Gastroesophageal sphincter (tissue), 4 donors: ENCODE measurements around the gene CCDC106. TPM values are rescaled to one million over a fixed set of nuclear protein-coding genes. Genes with fewer than 3 reads are reported as not detected.

Source experiments
- ATAC-seq: fragments of 150-250 bp; one replicate; pipeline ENCODE4 v1.9.1; 2016; ENCODE audit warnings: mild to moderate bottlenecking, moderate library complexity
- H3K27ac ChIP-seq, 4 donors: fragments of 200-600 bp; sonication (generic) in 3 of 4; 1 replicate in 3 of 4; 2 replicates in 1 of 4; pipeline ENCODE4 v1.5.1; 2016 to 2019
- H3K27me3 ChIP-seq: fragments of 200-600 bp; sonication (generic); one replicate; pipeline ENCODE4 v1.5.1; 2019
- H3K36me3 ChIP-seq, 2 donors: fragments of 200-600 bp; sonication (generic); one replicate each; pipeline ENCODE4 v1.5.1; 2019; ENCODE audit warnings: control low read depth in 1 of 2
- H3K4me1 ChIP-seq, 3 donors: fragments of 200-600 bp; sonication (generic); 1 replicate in 2 of 3; 2 replicates in 1 of 3; pipeline ENCODE4 v1.5.1; 2016 to 2019; ENCODE audit warnings: control low read depth in 2 of 3
- H3K4me3 ChIP-seq, 2 donors: fragments of 200-600 bp; sonication (generic); one replicate each; pipeline ENCODE4 v1.5.1; 2019; ENCODE audit warnings: mild to moderate bottlenecking in 1 of 2, moderate library complexity in 1 of 2
- H3K9me3 ChIP-seq, 3 donors: fragments of 200-600 bp; sonication (generic); one replicate each; pipeline ENCODE4 v1.5.1; 2017 to 2019; ENCODE audit warnings: control low read depth in 2 of 3
- EP300 ChIP-seq: sonication (generic); formaldehyde crosslinking; IDR thresholded peaks from one replicate; pipeline ENCODE4 v1.6.1; 2017; ENCODE audit warnings: antibody characterized with exemption, mild to moderate bottlenecking
- POLR2A ChIP-seq, 2 donors: fragments of 450-650 bp; IDR thresholded peaks; one replicate each; pipeline ENCODE4 v1.6.1; 2017; ENCODE audit warnings: antibody characterized with exemption in 2 of 2, mild to moderate bottlenecking in 2 of 2, moderate library complexity in 1 of 2
- POLR2AphosphoS5 ChIP-seq: sonication (generic); formaldehyde crosslinking; IDR thresholded peaks from one replicate; pipeline ENCODE4 v1.6.1; 2017; ENCODE audit warnings: antibody characterized with exemption
- WGBS, 2 donors: methylation state at CpG; one replicate each; pipeline ENCODE4 v1.1.5; 2018; ENCODE audit warnings: low coverage in 1 of 2; 5-methylcytosine and 5-hydroxymethylcytosine counted together
- total RNA-seq, 4 donors: library from RNA; depleted of rRNA; stranded (reverse); fragments of >200 nt; gene quantifications; one replicate each; pipeline ENCODE4 v1.1.0, GENCODE V29; 2016
- TF ChIP-seq, protein P1 (sequence below), 4 experiments: fragments of 200-600 bp in 2 of 4; fragments of 450-650 bp in 2 of 4; sonication (generic) in 1 of 4; IDR thresholded peaks; one replicate each; pipeline ENCODE4 v1.5.1; 2017 to 2019; ENCODE audit warnings: antibody characterized with exemption in 4 of 4, mild to moderate bottlenecking in 2 of 4, moderate library complexity in 2 of 4

Gene CCDC106
- total RNA-seq, 4 donors from 2014 or later, result 11.4 to 28.5 (median 15.5) TPM

DNA sequence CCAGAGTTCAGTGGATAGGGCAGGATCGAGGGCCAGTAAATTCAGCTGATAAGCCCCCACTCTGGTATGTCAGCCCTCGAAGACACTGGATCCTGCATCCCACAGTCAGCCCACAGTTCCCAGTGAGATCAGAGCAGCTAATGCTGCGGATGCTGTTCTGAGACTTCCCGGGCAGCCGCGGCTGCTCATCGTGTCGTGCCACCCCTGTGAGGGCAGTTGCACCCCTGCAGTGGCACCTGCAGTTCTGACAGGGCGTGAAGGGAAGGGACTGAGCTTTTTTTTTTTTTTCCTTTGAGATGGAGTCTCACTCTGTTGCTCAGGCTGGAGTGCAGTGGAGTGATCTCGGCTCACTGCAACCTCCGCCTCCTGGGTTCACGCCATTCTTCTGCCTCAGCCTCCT lies 19.5 kb downstream of the CCDC106 start:
- WGBS, 2 donors, result 100% methylated on average over 1 of the region's 12 CpGs; no CpG with 5 or more reads in 1 of the 2 donors
- no peak for ATAC-seq
- Histone ChIP-seq H3K27ac (no peak overlapping the region), H3K4me1 (peaks cover 0 to 26% (median 0%) of the 10 kb centered on the region in 3 donors), H3K4me3 (no peak overlapping the region), H3K36me3 (peaks cover 0 to 95% of the 10 kb centered on the region in 2 donors), H3K27me3 (no peaks in the 10 kb centered on the region), H3K9me3 (no peaks in the 10 kb centered on the region)
- TF ChIP-seq, protein P1, sequence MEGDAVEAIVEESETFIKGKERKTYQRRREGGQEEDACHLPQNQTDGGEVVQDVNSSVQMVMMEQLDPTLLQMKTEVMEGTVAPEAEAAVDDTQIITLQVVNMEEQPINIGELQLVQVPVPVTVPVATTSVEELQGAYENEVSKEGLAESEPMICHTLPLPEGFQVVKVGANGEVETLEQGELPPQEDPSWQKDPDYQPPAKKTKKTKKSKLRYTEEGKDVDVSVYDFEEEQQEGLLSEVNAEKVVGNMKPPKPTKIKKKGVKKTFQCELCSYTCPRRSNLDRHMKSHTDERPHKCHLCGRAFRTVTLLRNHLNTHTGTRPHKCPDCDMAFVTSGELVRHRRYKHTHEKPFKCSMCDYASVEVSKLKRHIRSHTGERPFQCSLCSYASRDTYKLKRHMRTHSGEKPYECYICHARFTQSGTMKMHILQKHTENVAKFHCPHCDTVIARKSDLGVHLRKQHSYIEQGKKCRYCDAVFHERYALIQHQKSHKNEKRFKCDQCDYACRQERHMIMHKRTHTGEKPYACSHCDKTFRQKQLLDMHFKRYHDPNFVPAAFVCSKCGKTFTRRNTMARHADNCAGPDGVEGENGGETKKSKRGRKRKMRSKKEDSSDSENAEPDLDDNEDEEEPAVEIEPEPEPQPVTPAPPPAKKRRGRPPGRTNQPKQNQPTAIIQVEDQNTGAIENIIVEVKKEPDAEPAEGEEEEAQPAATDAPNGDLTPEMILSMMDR (IDR thresholded peaks at IDR 0.05), result no peak
- TF ChIP-seq POLR2AphosphoS5 (no peak), POLR2A (IDR thresholded peaks at IDR 0.05) (no peak), EP300 (no peak)

DNA sequence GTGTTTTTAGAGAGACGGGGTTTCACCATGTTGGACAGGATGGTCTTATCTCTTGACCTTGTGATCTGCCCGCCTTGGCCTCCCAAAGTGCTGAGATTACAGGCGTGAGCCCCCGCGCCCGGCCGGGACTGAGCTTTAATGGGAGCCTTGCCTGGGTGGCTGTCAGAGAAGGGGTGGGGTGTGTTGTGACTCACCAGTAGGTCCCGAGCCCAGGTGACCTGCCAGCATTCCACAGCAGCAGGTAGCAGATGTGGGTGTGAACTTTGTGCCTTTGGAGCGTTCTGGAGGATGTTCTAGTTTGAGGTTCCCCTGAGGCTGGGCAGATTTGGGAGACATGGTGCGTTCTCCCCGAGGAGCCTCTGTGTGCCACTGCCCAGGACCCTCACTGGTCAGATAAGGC lies 19.9 kb downstream of the CCDC106 start:
- Histone ChIP-seq H3K9me3 (no peaks in the 10 kb centered on the region), H3K4me3 (no peak overlapping the region), H3K36me3 (peaks cover 0 to 95% of the 10 kb centered on the region in 2 donors), H3K4me1 (peaks cover 0 to 26% (median 0%) of the 10 kb centered on the region in 3 donors), H3K27me3 (no peaks in the 10 kb centered on the region), H3K27ac (no peak overlapping the region)
- TF ChIP-seq POLR2A (IDR thresholded peaks at IDR 0.05) (no peak), POLR2AphosphoS5 (no peak), EP300 (no peak)
- TF ChIP-seq, protein P1 (IDR thresholded peaks at IDR 0.05), result no peak
- ATAC-seq, result no peak
- whole genome bisulfite sequencing, 2 donors, result 67% methylated on average over 1 of the region's 11 CpGs; no CpG with 5 or more reads in 1 of the 2 donors

DNA sequence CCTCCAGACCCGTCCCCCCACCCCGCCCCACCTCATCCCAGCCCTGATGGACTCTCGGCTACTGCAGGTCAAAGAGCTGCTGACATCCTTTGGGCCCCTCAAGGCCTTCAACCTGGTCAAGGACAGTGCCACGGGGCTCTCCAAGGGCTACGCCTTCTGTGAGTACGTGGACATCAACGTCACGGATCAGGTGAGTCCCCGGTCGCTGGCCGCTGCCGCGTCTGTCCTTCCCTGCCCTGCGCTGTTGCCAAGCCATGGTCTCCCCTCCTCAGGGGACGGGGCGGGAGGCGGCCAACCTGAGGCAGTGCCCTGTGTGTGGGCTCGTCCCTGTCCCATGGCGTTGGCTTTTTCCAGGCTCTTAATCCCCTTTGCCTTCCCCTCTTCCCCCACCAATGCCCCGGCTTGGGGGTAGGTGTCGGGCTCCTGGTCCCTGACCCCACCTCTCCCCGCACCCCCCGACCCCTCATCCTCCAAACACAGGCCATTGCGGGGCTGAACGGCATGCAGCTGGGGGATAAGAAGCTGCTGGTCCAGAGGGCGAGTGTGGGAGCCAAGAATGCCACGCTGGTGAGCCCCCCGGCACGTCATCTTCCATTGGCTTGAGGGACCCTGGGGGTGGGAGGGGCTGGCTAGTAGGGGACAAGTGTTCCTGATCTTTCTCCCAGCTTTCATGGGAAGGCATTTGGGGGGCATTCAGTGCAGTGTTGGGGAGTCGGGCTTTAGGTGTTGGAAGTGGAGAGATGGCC lies 20.8 kb downstream of the CCDC106 start:
- 80 to 86% methylated on average over 7 to 10 of the region's 30 CpGs for WGBS, 2 donors
- Histone ChIP-seq H3K9me3 (no peaks in the 10 kb centered on the region), H3K4me1 (peaks cover 0 to 30% (median 0%) of the 10 kb centered on the region in 3 donors), H3K27me3 (no peaks in the 10 kb centered on the region), H3K27ac (no peak overlapping the region), H3K36me3 (peaks cover 0 to 94% of the 10 kb centered on the region in 2 donors), H3K4me3 (no peak overlapping the region)
- no peak for ATAC-seq
- TF ChIP-seq, protein P1 (IDR thresholded peaks at IDR 0.05), result no peak
- TF ChIP-seq POLR2AphosphoS5, result no peak
- TF ChIP-seq EP300, result no peak
- no peak for TF ChIP-seq POLR2A (IDR thresholded peaks at IDR 0.05)

DNA sequence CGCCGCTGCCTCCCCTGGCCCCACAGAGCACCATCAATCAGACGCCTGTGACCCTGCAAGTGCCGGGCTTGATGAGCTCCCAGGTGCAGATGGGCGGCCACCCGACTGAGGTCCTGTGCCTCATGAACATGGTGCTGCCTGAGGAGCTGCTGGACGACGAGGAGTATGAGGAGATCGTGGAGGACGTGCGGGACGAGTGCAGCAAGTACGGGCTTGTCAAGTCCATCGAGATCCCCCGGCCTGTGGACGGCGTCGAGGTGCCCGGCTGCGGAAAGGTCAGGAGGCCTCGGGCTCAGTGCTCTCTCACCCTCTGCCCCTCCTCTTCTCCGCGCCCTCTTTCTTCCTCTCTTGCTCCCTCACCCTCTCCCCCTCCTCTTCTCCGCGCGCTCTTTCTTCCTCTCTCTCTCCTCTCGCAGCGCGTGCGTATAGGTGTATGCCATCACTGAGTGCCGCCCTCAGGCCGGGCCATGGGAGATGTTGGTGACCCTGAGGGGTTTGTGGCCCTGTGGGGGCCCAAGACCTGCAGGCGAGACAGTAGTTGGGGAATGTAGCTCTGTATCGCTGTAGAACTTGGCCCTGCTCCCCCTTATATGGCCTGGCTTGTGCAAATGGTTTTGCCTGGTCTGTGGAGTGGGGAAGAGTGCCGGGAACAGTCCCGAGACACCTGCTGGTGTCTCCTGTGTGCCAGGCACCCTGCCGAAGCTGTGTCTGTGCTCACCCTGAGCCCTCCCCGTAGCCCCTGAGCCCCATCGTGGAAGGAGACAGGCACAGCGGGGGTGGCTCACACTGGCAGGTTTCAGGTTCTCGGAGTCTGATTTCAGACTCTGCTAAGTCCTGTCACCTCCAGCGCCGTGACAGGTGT lies 21.6 kb downstream of the CCDC106 start:
- no peak overlapping the region for H3K27ac ChIP-seq
- no peaks in the 10 kb centered on the region for H3K9me3 ChIP-seq
- no peak for ATAC-seq
- H3K27me3 ChIP-seq, result no peaks in the 10 kb centered on the region
- no peak for TF ChIP-seq POLR2A (IDR thresholded peaks at IDR 0.05)
- TF ChIP-seq EP300, result no peak
- TF ChIP-seq POLR2AphosphoS5, result no peak
- TF ChIP-seq, protein P1 (IDR thresholded peaks at IDR 0.05), result no peak
- no peak overlapping the region for H3K4me3 ChIP-seq
- peaks cover 0 to 39% (median 5%) of the 10 kb centered on the region in 3 donors for H3K4me1 ChIP-seq
- peaks cover 0 to 91% of the 10 kb centered on the region in 2 donors for H3K36me3 ChIP-seq
- 60% methylated on average over 1 of the region's 43 CpGs; no CpG with 5 or more reads in 1 of the 2 donors for WGBS, 2 donors
